Testis (tissue), 3 donors: ENCODE data around the gene ZNF121. TPM values are rescaled to one million over a fixed set of nuclear protein-coding genes. Genes with fewer than 3 reads are reported as not detected.
"Not testable (repeated sequence)": the region's sequence is repeated elsewhere in the genome, so short reads cannot be mapped to it uniquely, and the experiment has no call there.

Experiments
- DNase-seq: peaks from one replicate; pipeline ENCODE4 v3.0.0-alpha.2; 2019
- H3K27ac ChIP-seq, 2 donors: fragments of 200-600 bp; sonication (generic); one replicate each; pipeline ENCODE4 v1.5.1; 2019
- H3K27me3 ChIP-seq: fragments of 200-600 bp; sonication (generic); one replicate; pipeline ENCODE4 v1.5.1; 2019
- H3K36me3 ChIP-seq: fragments of 200-600 bp; sonication (generic); one replicate; pipeline ENCODE4 v1.5.1; 2017; ENCODE audit warnings: low read depth; ENCODE audit errors: missing control alignments
- H3K4me1 ChIP-seq: fragments of 200-600 bp; sonication (generic); one replicate; pipeline ENCODE4 v1.5.1; 2019
- H3K4me3 ChIP-seq, 2 donors: fragments of 200-600 bp; sonication (generic); one replicate each; pipeline ENCODE4 v1.5.1; 2017 to 2019
- H3K9me3 ChIP-seq: fragments of 200-600 bp; sonication (generic); one replicate; pipeline ENCODE4 v1.5.1; 2017
- POLR2A ChIP-seq: fragments of 450-650 bp; IDR thresholded peaks from one replicate; pipeline ENCODE4 v1.6.1; 2017; ENCODE audit warnings: antibody characterized with exemption, mild to moderate bottlenecking, moderate library complexity
- WGBS, 2 donors: methylation state at CpG; one replicate each; pipeline ENCODE4 v1.1.5; 2018; 5-methylcytosine and 5-hydroxymethylcytosine counted together
- intact Hi-C: fragments of 100-400 bp; cut with DNase I; formaldehyde crosslinking; loops from one replicate; pipeline ENCODE4 v1.15.1; 2023; ENCODE audit warnings: low total_unique reads
- polyA plus RNA-seq: library from polyadenylated mRNA; stranded (reverse); fragments of 350-450 nt; fragmentation: Illumina TruSeq; extraction: RNeasy Lipid Tissue Mini Kit (QIAGEN cat#74804); gene quantifications from one replicate; pipeline ENCODE4 v1.2.3, GENCODE V29; 2014; ENCODE audit warnings: low read depth, low replicate concordance; ENCODE audit not compliant: insufficient read depth
- total RNA-seq, 2 donors: library from RNA; depleted of rRNA; stranded (reverse); fragments of >200 nt; gene quantifications; one replicate each; pipeline ENCODE4 v1.2.3, GENCODE V29; 2016
- TF ChIP-seq, protein P1 (sequence below), 3 experiments: fragments of 450-650 bp in 2 of 3; fragments of 200-600 bp in 1 of 3; sonication (generic) in 1 of 3; IDR thresholded peaks; one replicate each; pipeline ENCODE4 v1.5.1; 2016 to 2019; ENCODE audit warnings: antibody characterized with exemption in 3 of 3, mild to moderate bottlenecking in 2 of 3, moderate library complexity in 1 of 3

ZNF121 gene
- total and polyA plus RNA-seq, 3 donors from 2014 or later, result 4.1 to 26.4 (median 20.8) TPM

DNA sequence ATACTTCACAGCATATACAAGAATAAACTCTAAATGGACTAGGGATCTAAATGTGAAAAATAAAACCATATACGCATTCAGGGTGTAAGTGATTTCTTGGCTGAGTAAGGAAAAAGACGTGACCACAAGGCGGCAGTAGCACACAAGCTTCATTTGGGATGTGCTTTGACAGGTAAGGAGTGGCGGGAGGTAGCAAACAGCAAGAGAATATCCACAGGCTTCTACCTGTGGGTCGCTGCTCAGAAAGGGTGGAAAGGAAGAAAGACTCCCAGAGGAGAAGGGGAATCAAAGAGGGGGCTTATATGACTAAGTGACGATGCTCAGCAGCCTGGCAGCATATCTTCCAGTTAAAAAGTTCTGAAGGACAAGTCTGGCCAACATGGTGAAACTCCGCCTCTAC lies 2.5 kb upstream of the ZNF121 start:
- no peaks in the 10 kb centered on the region for H3K27me3 ChIP-seq
- no peak for TF ChIP-seq POLR2A
- TF ChIP-seq, protein P1, sequence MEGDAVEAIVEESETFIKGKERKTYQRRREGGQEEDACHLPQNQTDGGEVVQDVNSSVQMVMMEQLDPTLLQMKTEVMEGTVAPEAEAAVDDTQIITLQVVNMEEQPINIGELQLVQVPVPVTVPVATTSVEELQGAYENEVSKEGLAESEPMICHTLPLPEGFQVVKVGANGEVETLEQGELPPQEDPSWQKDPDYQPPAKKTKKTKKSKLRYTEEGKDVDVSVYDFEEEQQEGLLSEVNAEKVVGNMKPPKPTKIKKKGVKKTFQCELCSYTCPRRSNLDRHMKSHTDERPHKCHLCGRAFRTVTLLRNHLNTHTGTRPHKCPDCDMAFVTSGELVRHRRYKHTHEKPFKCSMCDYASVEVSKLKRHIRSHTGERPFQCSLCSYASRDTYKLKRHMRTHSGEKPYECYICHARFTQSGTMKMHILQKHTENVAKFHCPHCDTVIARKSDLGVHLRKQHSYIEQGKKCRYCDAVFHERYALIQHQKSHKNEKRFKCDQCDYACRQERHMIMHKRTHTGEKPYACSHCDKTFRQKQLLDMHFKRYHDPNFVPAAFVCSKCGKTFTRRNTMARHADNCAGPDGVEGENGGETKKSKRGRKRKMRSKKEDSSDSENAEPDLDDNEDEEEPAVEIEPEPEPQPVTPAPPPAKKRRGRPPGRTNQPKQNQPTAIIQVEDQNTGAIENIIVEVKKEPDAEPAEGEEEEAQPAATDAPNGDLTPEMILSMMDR (IDR thresholded peaks at IDR 0.05), result peak; percentile 42 to 56 (median 46)
- no peak overlapping the region for H3K4me3 ChIP-seq
- DNase-seq, result peak; percentile 84
- 18 to 24% methylated on average over 7 of the region's 7 CpGs for WGBS, 2 donors
- H3K9me3 ChIP-seq, result no peaks in the 10 kb centered on the region
- H3K27ac ChIP-seq, result no peak overlapping the region
- H3K4me1 ChIP-seq, result no peaks in the 10 kb centered on the region
- intact Hi-C loops, result no loop called here
- no peaks in the 10 kb centered on the region for H3K36me3 ChIP-seq

DNA sequence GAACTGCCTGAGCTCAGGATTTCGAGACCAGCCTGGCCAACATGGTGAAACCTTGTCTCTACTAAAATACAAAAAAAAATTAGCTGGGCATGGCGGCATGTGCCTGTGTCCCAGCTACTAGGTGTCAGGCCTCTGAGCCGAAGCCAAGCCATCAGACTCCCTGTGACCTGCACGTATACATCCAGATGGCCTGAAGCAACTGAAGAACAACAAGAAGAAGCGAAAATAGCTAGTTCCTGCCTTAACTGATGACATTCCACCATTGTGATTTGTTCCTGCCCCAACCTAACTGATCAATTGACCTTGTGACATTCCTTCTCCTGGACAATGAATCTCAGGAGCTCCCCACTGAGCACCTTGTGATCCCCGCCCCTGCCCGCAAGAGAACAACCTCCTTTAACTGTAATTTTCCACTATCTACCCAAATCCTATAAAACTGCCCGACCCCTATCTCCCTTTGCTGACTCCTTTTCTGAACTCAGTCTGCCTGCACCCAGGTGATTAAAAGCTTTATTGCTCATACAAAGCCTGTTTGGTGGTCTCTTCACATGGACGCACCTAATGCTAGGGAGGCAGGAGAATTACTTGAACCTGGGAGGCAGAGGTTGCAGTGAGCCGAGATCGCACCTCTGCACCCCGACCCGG lies 2.1 kb downstream of the ZNF121 start:
- H3K4me3 ChIP-seq, intact Hi-C loops, H3K36me3 ChIP-seq, DNase-seq, H3K4me1 ChIP-seq, H3K27me3 ChIP-seq, H3K27ac ChIP-seq, H3K9me3 ChIP-seq: not testable (repeated sequence)
- 81 to 86% methylated on average over 13 of the region's 13 CpGs for WGBS, 2 donors

DNA sequence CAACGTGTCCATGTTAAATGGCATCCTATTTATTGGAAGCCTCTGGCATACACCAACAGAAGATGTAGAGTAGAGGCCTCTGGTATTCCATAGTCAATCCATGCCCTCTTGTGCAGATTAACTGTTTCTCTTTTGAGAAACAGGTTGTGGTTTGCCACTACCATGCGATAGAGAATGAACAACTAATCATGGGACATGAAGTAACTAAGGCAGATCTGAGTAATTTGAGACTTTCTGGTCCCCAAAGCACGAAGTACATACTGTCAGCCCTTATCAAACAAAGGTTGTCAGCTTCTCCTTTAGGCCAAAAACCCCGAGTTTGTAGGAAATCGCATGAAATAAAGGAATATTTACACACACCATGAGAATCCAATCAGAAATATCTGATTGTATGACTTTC lies 3.6 kb downstream of the ZNF121 start:
- intact Hi-C loops, result no loop called here
- H3K4me1 ChIP-seq, result no peaks in the 10 kb centered on the region
- no peak overlapping the region for H3K4me3 ChIP-seq
- H3K27me3 ChIP-seq, result no peaks in the 10 kb centered on the region
- H3K27ac ChIP-seq, result no peak overlapping the region
- DNase-seq, result no peak
- no peaks in the 10 kb centered on the region for H3K9me3 ChIP-seq
- TF ChIP-seq, protein P1 (IDR thresholded peaks at IDR 0.05), result no peak
- no peak for TF ChIP-seq POLR2A
- no peaks in the 10 kb centered on the region for H3K36me3 ChIP-seq
- 79 to 82% methylated on average over 5 of the region's 5 CpGs for WGBS, 2 donors

DNA sequence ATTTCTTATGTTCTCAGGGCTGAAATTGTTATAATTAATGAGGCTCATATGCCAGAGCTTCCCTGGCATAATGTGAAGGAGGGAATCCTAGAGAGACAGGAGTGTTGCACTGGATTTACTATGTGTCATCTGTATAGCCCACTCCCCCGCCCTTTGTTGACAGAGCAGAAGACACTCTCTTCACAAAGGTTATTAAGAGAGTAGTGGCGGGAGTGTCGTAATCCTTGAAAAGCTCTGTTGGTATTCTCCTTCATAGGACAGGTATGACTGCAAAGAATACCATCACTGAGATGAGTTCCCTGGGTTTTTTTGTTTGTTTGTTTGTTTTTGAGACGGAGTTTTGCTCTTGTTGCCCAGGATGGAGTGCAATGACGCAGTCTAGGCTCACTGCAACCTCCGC lies 14.0 kb downstream of the ZNF121 start:
- H3K36me3 ChIP-seq, result no peaks in the 10 kb centered on the region
- intact Hi-C loops, result no loop called here

DNA sequence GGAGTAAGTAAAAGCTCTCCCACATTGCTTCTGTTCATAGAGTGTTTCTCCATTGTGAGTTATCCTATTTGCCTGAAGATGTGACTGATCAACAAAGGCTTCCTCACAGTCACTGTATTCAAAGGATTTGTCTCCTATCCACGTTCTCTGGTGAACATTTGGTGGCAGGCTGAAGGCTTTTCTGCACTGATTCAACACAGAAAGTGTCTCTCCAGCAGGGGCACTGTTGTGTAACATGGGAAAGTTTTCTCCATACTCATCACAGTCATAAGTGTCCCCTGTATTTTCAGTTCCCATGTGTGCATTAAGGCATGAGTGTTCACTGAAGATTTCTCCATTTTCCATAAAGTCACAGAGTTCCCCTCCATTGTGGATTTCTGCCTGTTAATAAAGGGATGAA lies 17.6 kb downstream of the ZNF121 start:
- Histone ChIP-seq H3K27ac (no peak overlapping the region), H3K9me3 (no peaks in the 10 kb centered on the region), H3K27me3 (no peaks in the 10 kb centered on the region), H3K4me1 (no peaks in the 10 kb centered on the region), H3K4me3 (no peak overlapping the region), H3K36me3 (no peaks in the 10 kb centered on the region)
- TF ChIP-seq, protein P1 (IDR thresholded peaks at IDR 0.05), result no peak
- no peak for TF ChIP-seq POLR2A
- no peak for DNase-seq
- WGBS, 2 donors, result 90 to 100% methylated on average over 1 of the region's 1 CpG
- intact Hi-C loops, result no loop called here

More for the DNA sequence above, 14.0 kb downstream of the ZNF121 start:
- no peak overlapping the region for H3K27ac ChIP-seq
- no peaks in the 10 kb centered on the region for H3K9me3 ChIP-seq
- no peak overlapping the region for H3K4me3 ChIP-seq
- no peaks in the 10 kb centered on the region for H3K4me1 ChIP-seq
- TF ChIP-seq, protein P1 (IDR thresholded peaks at IDR 0.05), result no peak
- no peak for TF ChIP-seq POLR2A
- WGBS, 2 donors, result 95 to 98% methylated on average over 6 of the region's 6 CpGs
- H3K27me3 ChIP-seq, result no peaks in the 10 kb centered on the region
- DNase-seq, result no peak
